Thoracic aorta (tissue), 2 donors: ENCODE measurements around the gene HPS6. TPM values are rescaled to one million over a fixed set of nuclear protein-coding genes. Genes with fewer than 3 reads are reported as not detected.

ENCODE experiments used
- ATAC-seq: fragments of 150-250 bp; one replicate; pipeline ENCODE4 v1.8.0; 2017; ENCODE audit warnings: low read depth; ENCODE audit not compliant: insufficient number of reproducible peaks, low FRiP score
- DNase-seq: peaks from one replicate; pipeline ENCODE4 v3.0.0-alpha.2; 2020; ENCODE audit warnings: low spot score
- H3K27ac ChIP-seq, 2 donors: fragments of 200-600 bp; sonication (generic); 1 replicate in 1 of 2; 2 replicates in 1 of 2; pipeline ENCODE4 v1.5.1; 2016; ENCODE audit warnings: mild to moderate bottlenecking in 2 of 2, moderate library complexity in 2 of 2
- H3K27me3 ChIP-seq: fragments of 200-600 bp; sonication (generic); replicated peaks from 2 replicates; pipeline ENCODE4 v1.6.0; 2016; ENCODE audit warnings: mild to moderate bottlenecking; ENCODE audit not compliant: insufficient read depth
- H3K36me3 ChIP-seq: fragments of 200-600 bp; sonication (generic); one replicate; pipeline ENCODE4 v1.5.1; 2016
- H3K4me1 ChIP-seq, 2 donors: fragments of 200-600 bp; sonication (generic); 1 replicate in 1 of 2; 2 replicates in 1 of 2; pipeline versions ENCODE4 v1.5.1 to v1.6.0; 2016; ENCODE audit warnings: low read depth in 2 of 2, mild to moderate bottlenecking in 1 of 2; ENCODE audit not compliant: control insufficient read depth in 1 of 2
- H3K4me3 ChIP-seq: fragments of 200-600 bp; sonication (generic); 2 replicates; pipeline ENCODE4 v1.5.1; 2016; ENCODE audit warnings: mild to moderate bottlenecking
- H3K9me3 ChIP-seq: fragments of 200-600 bp; sonication (generic); 2 replicates; pipeline ENCODE4 v1.5.1; 2016
- CTCF ChIP-seq: fragments of 200-600 bp; sonication (generic); IDR thresholded peaks from one replicate; pipeline ENCODE4 v1.5.1; 2019; ENCODE audit warnings: antibody characterized with exemption
- total RNA-seq, 2 donors: library from RNA; depleted of rRNA; stranded (reverse); fragments of >200 nt; gene quantifications; one replicate each; pipeline versions ENCODE4 v1.1.0 to v1.2.3, GENCODE V29; 2016

The HPS6 gene
- total RNA-seq, 2 donors from 2014 or later, result 21.8 to 22.3 TPM

GRCh38 chr10:102069071-102069470 lies 3.9 kb downstream of the HPS6 start:
- Histone ChIP-seq H3K27me3 (no peaks in the 10 kb centered on the region), H3K9me3 (no peaks in the 10 kb centered on the region), H3K27ac (no peak overlapping the region), H3K36me3 (peaks cover 5% of the 10 kb centered on the region), H3K4me1 (peaks cover 18 to 42% of the 10 kb centered on the region in 2 donors), H3K4me3 (no peak overlapping the region)
- no peak for ATAC-seq
- no peak for DNase-seq
- no peak for TF ChIP-seq CTCF

GRCh38 chr10:102072673-102073527 lies 7.8 kb downstream of the HPS6 start:
- ATAC-seq (peak; percentile 76), DNase-seq (peak; percentile 47)
- H3K27ac ChIP-seq, result no peak overlapping the region
- TF ChIP-seq CTCF, result peak; percentile 91
- no peaks in the 10 kb centered on the region for H3K36me3 ChIP-seq
- H3K9me3 ChIP-seq, result no peaks in the 10 kb centered on the region
- H3K27me3 ChIP-seq, result no peaks in the 10 kb centered on the region
- no peak overlapping the region for H3K4me3 ChIP-seq
- H3K4me1 ChIP-seq, result peaks cover 0 to 15% of the 10 kb centered on the region in 2 donors

- no peaks in the 10 kb centered on the region for H3K9me3 ChIP-seq
- H3K4me1 ChIP-seq, result no peaks in the 10 kb centered on the region
- no peak for ATAC-seq
- no peak overlapping the region for H3K27ac ChIP-seq
- DNase-seq, result no peak
- no peak overlapping the region for H3K4me3 ChIP-seq
- no peak for TF ChIP-seq CTCF
- H3K27me3 ChIP-seq, result no peaks in the 10 kb centered on the region
- H3K36me3 ChIP-seq, result no peaks in the 10 kb centered on the region
These were observed 18.4 kb downstream of the HPS6 start for GRCh38 chr10:102083541-102083940.

- ATAC-seq (no peak), DNase-seq (no peak)
- Histone ChIP-seq H3K36me3 (no peaks in the 10 kb centered on the region), H3K9me3 (no peaks in the 10 kb centered on the region), H3K27me3 (no peaks in the 10 kb centered on the region), H3K27ac (no peak overlapping the region), H3K4me1 (no peaks in the 10 kb centered on the region), H3K4me3 (no peak overlapping the region)
- no peak for TF ChIP-seq CTCF
These were observed 20.2 kb downstream of the HPS6 start for GRCh38 chr10:102085336-102085735.

GRCh38 chr10:102086196-102086595 lies 21.0 kb downstream of the HPS6 start:
- TF ChIP-seq CTCF, result no peak
- H3K4me1 ChIP-seq, result no peaks in the 10 kb centered on the region
- H3K4me3 ChIP-seq, result no peak overlapping the region
- DNase-seq (no peak), ATAC-seq (no peak)
- H3K36me3 ChIP-seq, result no peaks in the 10 kb centered on the region
- H3K27me3 ChIP-seq, result no peaks in the 10 kb centered on the region
- no peak overlapping the region for H3K27ac ChIP-seq
- no peaks in the 10 kb centered on the region for H3K9me3 ChIP-seq
